ENCODE data around the gene SLC23A1.

- no peak for TF ChIP-seq ARNTL (CRISPR knock-in tag; IDR thresholded peaks at IDR 0.05; ENCODE audit: borderline replicate concordance, low read depth)
- TF ChIP-seq ZNF70 (CRISPR knock-in tag; IDR thresholded peaks at IDR 0.05), result no peak
- TF ChIP-seq, protein P1, sequence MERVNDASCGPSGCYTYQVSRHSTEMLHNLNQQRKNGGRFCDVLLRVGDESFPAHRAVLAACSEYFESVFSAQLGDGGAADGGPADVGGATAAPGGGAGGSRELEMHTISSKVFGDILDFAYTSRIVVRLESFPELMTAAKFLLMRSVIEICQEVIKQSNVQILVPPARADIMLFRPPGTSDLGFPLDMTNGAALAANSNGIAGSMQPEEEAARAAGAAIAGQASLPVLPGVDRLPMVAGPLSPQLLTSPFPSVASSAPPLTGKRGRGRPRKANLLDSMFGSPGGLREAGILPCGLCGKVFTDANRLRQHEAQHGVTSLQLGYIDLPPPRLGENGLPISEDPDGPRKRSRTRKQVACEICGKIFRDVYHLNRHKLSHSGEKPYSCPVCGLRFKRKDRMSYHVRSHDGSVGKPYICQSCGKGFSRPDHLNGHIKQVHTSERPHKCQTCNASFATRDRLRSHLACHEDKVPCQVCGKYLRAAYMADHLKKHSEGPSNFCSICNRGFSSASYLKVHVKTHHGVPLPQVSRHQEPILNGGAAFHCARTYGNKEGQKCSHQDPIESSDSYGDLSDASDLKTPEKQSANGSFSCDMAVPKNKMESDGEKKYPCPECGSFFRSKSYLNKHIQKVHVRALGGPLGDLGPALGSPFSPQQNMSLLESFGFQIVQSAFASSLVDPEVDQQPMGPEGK (CRISPR knock-in tag; IDR thresholded peaks at IDR 0.05; ENCODE audit: borderline replicate concordance), result no peak
- no peak for TF ChIP-seq ZFP30 (CRISPR knock-in tag; IDR thresholded peaks at IDR 0.05)
- TF ChIP-seq CSRNP3 (CRISPR knock-in tag; IDR thresholded peaks at IDR 0.05), result no peak
- TF ChIP-seq, protein P2, sequence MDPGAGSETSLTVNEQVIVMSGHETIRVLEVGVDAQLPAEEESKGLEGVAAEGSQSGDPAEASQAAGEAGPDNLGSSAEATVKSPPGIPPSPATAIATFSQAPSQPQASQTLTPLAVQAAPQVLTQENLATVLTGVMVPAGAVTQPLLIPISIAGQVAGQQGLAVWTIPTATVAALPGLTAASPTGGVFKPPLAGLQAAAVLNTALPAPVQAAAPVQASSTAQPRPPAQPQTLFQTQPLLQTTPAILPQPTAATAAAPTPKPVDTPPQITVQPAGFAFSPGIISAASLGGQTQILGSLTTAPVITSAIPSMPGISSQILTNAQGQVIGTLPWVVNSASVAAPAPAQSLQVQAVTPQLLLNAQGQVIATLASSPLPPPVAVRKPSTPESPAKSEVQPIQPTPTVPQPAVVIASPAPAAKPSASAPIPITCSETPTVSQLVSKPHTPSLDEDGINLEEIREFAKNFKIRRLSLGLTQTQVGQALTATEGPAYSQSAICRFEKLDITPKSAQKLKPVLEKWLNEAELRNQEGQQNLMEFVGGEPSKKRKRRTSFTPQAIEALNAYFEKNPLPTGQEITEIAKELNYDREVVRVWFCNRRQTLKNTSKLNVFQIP (CRISPR knock-in tag; IDR thresholded peaks at IDR 0.05; ENCODE audit: borderline replicate concordance, low read depth), result no peak
- TF ChIP-seq ZFP3 (CRISPR knock-in tag; IDR thresholded peaks at IDR 0.05), result no peak
- TF ChIP-seq RARB (CRISPR knock-in tag; IDR thresholded peaks at IDR 0.05), result no peak
- no peak for TF ChIP-seq ZNF8 (CRISPR knock-in tag; IDR thresholded peaks at IDR 0.05)
- TF ChIP-seq ISL1 (CRISPR knock-in tag; IDR thresholded peaks at IDR 0.05), result no peak
- TF ChIP-seq PPARA (CRISPR knock-in tag; IDR thresholded peaks at IDR 0.05; ENCODE audit: borderline replicate concordance), result no peak
Measured at GRCh38 chr5:139335811-139336210, 47.3 kb downstream of the SLC23A1 start.
